GM18520 (cell line): ENCODE results near the gene HSBP1.

Experiments used
- ATAC-seq: cut with Tn5 transposase; IDR thresholded peaks from one replicate; pipeline ENCODE4 v1.9.1; 2021; ENCODE audit not compliant: unreplicated experiment

HSBP1 gene

GRCh38 chr16:83803811-83804210 lies 4.0 kb upstream of the HSBP1 start:
- ATAC-seq = no peak

GRCh38 chr16:83804366-83804765 lies 3.4 kb upstream of the HSBP1 start:
- ATAC-seq = no peak

- ATAC-seq = no peak
Observed at GRCh38 chr16:83806036-83806435, 1.7 kb upstream of the HSBP1 start.

- ATAC-seq = no peak
Observed at GRCh38 chr16:83806731-83807130, 1.0 kb upstream of the HSBP1 start.

GRCh38 chr16:83807327-83807709 lies 460 bp upstream of the HSBP1 start:
- no peak for ATAC-seq

- no peak for ATAC-seq
Observed at GRCh38 chr16:83808573-83809014, 816 bp downstream of the HSBP1 start.

- no peak for ATAC-seq
Observed at GRCh38 chr16:83809092-83809491, 1.3 kb downstream of the HSBP1 start.

GRCh38 chr16:83810901-83811300 lies 3.1 kb downstream of the HSBP1 start:
- no peak for ATAC-seq

GRCh38 chr16:83813823-83814658 lies 6.3 kb downstream of the HSBP1 start:
- ATAC-seq = no peak

- ATAC-seq = no peak
Observed at GRCh38 chr16:83814659-83814985, 6.8 kb downstream of the HSBP1 start.

GRCh38 chr16:83817022-83817421 lies 9.2 kb downstream of the HSBP1 start:
- ATAC-seq = no peak

- ATAC-seq = no peak
Observed at GRCh38 chr16:83818276-83818675, 10.5 kb downstream of the HSBP1 start.

- ATAC-seq = no peak
Observed at GRCh38 chr16:83819361-83819760, 11.6 kb downstream of the HSBP1 start.

- peak; percentile 56 for ATAC-seq
Observed at GRCh38 chr16:83826146-83826913, 18.6 kb downstream of the HSBP1 start.

GRCh38 chr16:83830091-83830768 lies 22.5 kb downstream of the HSBP1 start:
- ATAC-seq = no peak

- ATAC-seq = no peak
Observed at GRCh38 chr16:83830769-83831455, 23.1 kb downstream of the HSBP1 start.

GRCh38 chr16:83831456-83831987 lies 23.7 kb downstream of the HSBP1 start:
- no peak for ATAC-seq

GRCh38 chr16:83833921-83834320 lies 26.1 kb downstream of the HSBP1 start:
- ATAC-seq = no peak

- no peak for ATAC-seq
Observed at GRCh38 chr16:83835586-83836566, 28.1 kb downstream of the HSBP1 start.

- no peak for ATAC-seq
Observed at GRCh38 chr16:83837566-83837965, 29.8 kb downstream of the HSBP1 start.
